NCI-H226 (cell line): ENCODE data around the gene SPDYE2.
"Not testable (repeated sequence)": the region's sequence is repeated elsewhere in the genome, so short reads cannot be mapped to it uniquely, and the experiment has no call there.

Source experiments
- DNase-seq: peaks from one replicate; pipeline ENCODE4 v3.0.0-alpha.2; 2015

The SPDYE2 gene

GRCh38 chr7:102604431-102605145 lies 53.6 kb downstream of the SPDYE2 start:
- not testable (repeated sequence) for DNase-seq

DNA sequence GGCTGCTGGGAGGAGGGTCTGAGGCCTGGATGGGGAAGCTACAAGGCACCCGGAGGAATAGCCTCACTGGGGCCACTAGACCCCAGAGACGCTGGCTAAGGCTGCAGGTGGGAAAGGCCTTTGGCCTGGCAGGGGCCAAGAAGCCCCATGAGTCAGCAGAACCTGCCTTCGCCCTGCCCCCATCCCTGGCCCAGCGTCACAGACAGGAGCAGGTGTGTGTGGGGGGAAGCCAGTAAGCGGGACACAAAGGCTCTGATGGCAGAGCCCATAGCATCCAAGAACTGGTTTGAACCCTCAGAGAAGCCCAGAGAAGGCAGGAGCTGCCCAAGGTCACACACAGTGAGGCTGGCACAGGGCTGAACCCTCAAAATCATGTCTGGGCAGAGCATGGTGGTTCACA lies 55.8 kb downstream of the SPDYE2 start:
- not testable (repeated sequence) for DNase-seq

- not testable (repeated sequence) for DNase-seq
Observed at GRCh38 chr7:102609734-102610133, 58.7 kb downstream of the SPDYE2 start.

GRCh38 chr7:102610441-102610840 lies 59.4 kb downstream of the SPDYE2 start:
- DNase-seq = not testable (repeated sequence)

DNA sequence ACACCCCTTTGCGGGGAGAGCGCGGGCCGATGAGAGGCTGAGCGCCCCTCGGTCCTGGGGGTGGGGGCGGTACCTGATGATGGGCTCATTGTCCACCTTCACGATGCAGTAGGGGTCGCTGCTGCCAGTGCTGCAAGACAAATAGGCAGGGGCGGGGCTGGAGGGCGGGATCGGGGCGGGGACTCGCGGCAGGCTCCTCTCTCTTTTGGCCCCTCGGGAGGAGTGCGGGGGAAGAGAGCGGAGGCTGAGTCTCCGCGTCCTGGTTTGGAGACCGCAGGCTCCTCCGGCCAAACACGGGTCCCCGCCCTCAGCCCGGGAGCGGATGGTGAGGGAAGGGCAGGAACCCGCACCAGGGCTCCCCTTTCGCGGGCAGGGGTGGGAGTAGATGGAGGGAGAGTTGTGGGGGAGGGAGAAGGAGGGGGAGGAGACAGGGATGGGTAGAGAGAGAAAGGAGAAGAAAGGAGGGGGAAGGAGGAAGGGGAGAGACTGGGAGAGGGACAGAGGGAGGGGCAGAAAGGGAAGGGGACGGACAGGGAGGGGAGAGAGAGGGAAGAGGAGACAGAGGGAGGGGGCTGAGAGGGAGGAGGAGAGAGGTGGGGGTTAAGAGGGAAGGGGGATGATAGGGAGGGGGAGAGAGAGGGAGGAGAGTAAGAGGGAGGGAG lies 60.1 kb downstream of the SPDYE2 start:
- not testable (repeated sequence) for DNase-seq

- DNase-seq = peak; percentile 1
Observed at GRCh38 chr7:102611675-102612325, 60.8 kb downstream of the SPDYE2 start.
